ENCODE measurements around the gene NEK11. TPM values are rescaled to one million over a fixed set of nuclear protein-coding genes. Genes with fewer than 3 reads are reported as not detected.

Gene NEK11
- total RNA-seq, 1 donor from 2014 or later, result 8.1 TPM

GRCh38 chr3:131147534-131147933 lies 120.9 kb downstream of the NEK11 start:
- Mint-ChIP-seq H3K4me1 (no peaks in the 10 kb centered on the region), H3K4me3 (no peak overlapping the region), H3K27ac (no peak overlapping the region), H3K27me3 (ENCODE audit: insufficient read depth, low read depth) (no peaks in the 10 kb centered on the region), H3K36me3 (no peaks in the 10 kb centered on the region), H3K9me3 (no peaks in the 10 kb centered on the region)
- H3K4me1 ChIP-seq, result no peaks in the 10 kb centered on the region
- no peak overlapping the region for H3K4me2 ChIP-seq
- H3K79me2 ChIP-seq (ENCODE audit: low read depth), result no peaks in the 10 kb centered on the region
- no peak overlapping the region for H3K4me3 ChIP-seq
- no peaks in the 10 kb centered on the region for H4K20me1 ChIP-seq (ENCODE audit: low read depth)
- no peaks in the 10 kb centered on the region for H3K36me3 ChIP-seq
- no peaks in the 10 kb centered on the region for H3F3A ChIP-seq (ENCODE audit: low read depth)
- H3K9me3 ChIP-seq (ENCODE audit: low read depth), result no peaks in the 10 kb centered on the region
- TF ChIP-seq EZH2phosphoT487 (IDR thresholded peaks at IDR 0.05) (no peak), EZH2 (IDR thresholded peaks at IDR 0.05) (no peak)
- TF ChIP-seq, protein P1, sequence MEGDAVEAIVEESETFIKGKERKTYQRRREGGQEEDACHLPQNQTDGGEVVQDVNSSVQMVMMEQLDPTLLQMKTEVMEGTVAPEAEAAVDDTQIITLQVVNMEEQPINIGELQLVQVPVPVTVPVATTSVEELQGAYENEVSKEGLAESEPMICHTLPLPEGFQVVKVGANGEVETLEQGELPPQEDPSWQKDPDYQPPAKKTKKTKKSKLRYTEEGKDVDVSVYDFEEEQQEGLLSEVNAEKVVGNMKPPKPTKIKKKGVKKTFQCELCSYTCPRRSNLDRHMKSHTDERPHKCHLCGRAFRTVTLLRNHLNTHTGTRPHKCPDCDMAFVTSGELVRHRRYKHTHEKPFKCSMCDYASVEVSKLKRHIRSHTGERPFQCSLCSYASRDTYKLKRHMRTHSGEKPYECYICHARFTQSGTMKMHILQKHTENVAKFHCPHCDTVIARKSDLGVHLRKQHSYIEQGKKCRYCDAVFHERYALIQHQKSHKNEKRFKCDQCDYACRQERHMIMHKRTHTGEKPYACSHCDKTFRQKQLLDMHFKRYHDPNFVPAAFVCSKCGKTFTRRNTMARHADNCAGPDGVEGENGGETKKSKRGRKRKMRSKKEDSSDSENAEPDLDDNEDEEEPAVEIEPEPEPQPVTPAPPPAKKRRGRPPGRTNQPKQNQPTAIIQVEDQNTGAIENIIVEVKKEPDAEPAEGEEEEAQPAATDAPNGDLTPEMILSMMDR (IDR thresholded peaks at IDR 0.05), result no peak
- no peaks in the 10 kb centered on the region for H3K27me3 ChIP-seq
- DNase-seq (ENCODE audit: low spot score), result no peak
- no peak overlapping the region for H3K9ac ChIP-seq
- H3K27ac ChIP-seq, result no peak overlapping the region
- H2AFZ ChIP-seq (replicated peaks), result no peak overlapping the region

- Histone ChIP-seq H4K20me1 (ENCODE audit: low read depth) (no peaks in the 10 kb centered on the region), H3K4me2 (no peak overlapping the region), H3K27ac (no peak overlapping the region), H3K4me3 (no peak overlapping the region), H3F3A (ENCODE audit: low read depth) (no peaks in the 10 kb centered on the region), H3K27me3 (no peaks in the 10 kb centered on the region), H3K9me3 (ENCODE audit: low read depth) (no peaks in the 10 kb centered on the region), H3K9ac (no peak overlapping the region), H3K79me2 (ENCODE audit: low read depth) (no peaks in the 10 kb centered on the region), H2AFZ (replicated peaks) (no peak overlapping the region), H3K36me3 (no peaks in the 10 kb centered on the region), H3K4me1 (no peaks in the 10 kb centered on the region)
- Mint-ChIP-seq H3K27ac (no peak overlapping the region), H3K27me3 (ENCODE audit: insufficient read depth, low read depth) (peaks cover 5% of the 10 kb centered on the region), H3K9me3 (no peaks in the 10 kb centered on the region), H3K4me3 (no peak overlapping the region), H3K4me1 (peaks cover 16% of the 10 kb centered on the region), H3K36me3 (no peaks in the 10 kb centered on the region)
- no peak for DNase-seq (ENCODE audit: low spot score)
- TF ChIP-seq EZH2 (IDR thresholded peaks at IDR 0.05), result no peak
- TF ChIP-seq EZH2phosphoT487 (IDR thresholded peaks at IDR 0.05), result no peak
- TF ChIP-seq, protein P1 (IDR thresholded peaks at IDR 0.05), result no peak
Measured at GRCh38 chr3:131158434-131158833, 131.8 kb downstream of the NEK11 start.

DNA sequence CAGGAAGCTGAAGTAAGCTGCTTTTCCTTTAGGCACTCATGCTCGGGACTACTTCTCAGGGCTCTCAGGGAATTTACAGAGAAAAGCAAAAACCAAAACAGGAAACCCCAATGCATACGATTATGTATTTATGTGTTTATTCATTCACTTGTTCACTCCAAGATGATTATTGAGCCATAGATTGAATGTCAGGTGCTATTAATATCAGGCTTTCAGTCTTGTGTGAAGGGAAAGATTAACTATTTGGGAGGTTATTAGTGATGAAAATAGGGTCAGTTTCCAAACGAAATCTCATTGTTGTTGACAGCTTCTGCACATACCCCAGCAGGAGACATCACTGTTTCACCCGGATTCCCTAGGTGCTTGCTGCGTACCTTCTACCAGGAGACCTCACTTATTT lies 135.8 kb downstream of the NEK11 start:
- Histone ChIP-seq H3K4me1 (no peaks in the 10 kb centered on the region), H3K9me3 (ENCODE audit: low read depth) (no peaks in the 10 kb centered on the region), H3K36me3 (no peaks in the 10 kb centered on the region), H3F3A (ENCODE audit: low read depth) (no peaks in the 10 kb centered on the region), H3K4me2 (no peak overlapping the region), H2AFZ (replicated peaks) (no peak overlapping the region), H3K4me3 (no peak overlapping the region), H3K9ac (no peak overlapping the region), H3K27ac (no peak overlapping the region), H3K79me2 (ENCODE audit: low read depth) (no peaks in the 10 kb centered on the region), H3K27me3 (no peaks in the 10 kb centered on the region), H4K20me1 (ENCODE audit: low read depth) (no peaks in the 10 kb centered on the region)
- TF ChIP-seq EZH2 (IDR thresholded peaks at IDR 0.05) (no peak), EZH2phosphoT487 (IDR thresholded peaks at IDR 0.05) (no peak)
- TF ChIP-seq, protein P1 (IDR thresholded peaks at IDR 0.05), result no peak
- Mint-ChIP-seq H3K36me3 (no peaks in the 10 kb centered on the region), H3K27ac (no peak overlapping the region), H3K4me1 (peaks cover 6% of the 10 kb centered on the region), H3K27me3 (ENCODE audit: insufficient read depth, low read depth) (peaks cover 2% of the 10 kb centered on the region), H3K4me3 (no peak overlapping the region), H3K9me3 (no peaks in the 10 kb centered on the region)
- DNase-seq (ENCODE audit: low spot score), result no peak
